Hepatocyte (in vitro differentiated cells): ENCODE results near the gene ZNF350. TPM values are rescaled to one million over a fixed set of nuclear protein-coding genes. Genes with fewer than 3 reads are reported as not detected.

Experiments
- DNase-seq: peaks from one replicate; pipeline ENCODE4 v3.0.0-alpha.2; 2016; ENCODE audit warnings: low spot score
- H2AFZ ChIP-seq: fragments of 200-600 bp; sonication (generic); 2 replicates; pipeline ENCODE4 v1.6.0; 2016; ENCODE audit warnings: antibody characterized with exemption, mild to moderate bottlenecking
- H3K27ac ChIP-seq: fragments of 200-600 bp; sonication (generic); 2 replicates; pipeline ENCODE4 v1.5.1; 2016; ENCODE audit warnings: mild to moderate bottlenecking
- H3K27me3 ChIP-seq: fragments of 200-600 bp; sonication (generic); 2 replicates; pipeline ENCODE4 v1.6.1; 2016
- H3K36me3 ChIP-seq: fragments of 200-600 bp; sonication (generic); replicated peaks from 2 replicates; pipeline ENCODE4 v1.5.1; 2016; ENCODE audit warnings: low read depth; ENCODE audit not compliant: insufficient read depth
- H3K4me1 ChIP-seq: fragments of 200-600 bp; sonication (generic); 2 replicates; pipeline ENCODE4 v1.5.1; 2016; ENCODE audit warnings: mild to moderate bottlenecking, moderate library complexity; ENCODE audit not compliant: insufficient read depth
- H3K4me2 ChIP-seq: fragments of 200-600 bp; sonication (generic); 2 replicates; pipeline ENCODE4 v1.6.0; 2016
- H3K4me3 ChIP-seq: fragments of 200-600 bp; sonication (generic); 2 replicates; pipeline ENCODE4 v1.5.1; 2016; ENCODE audit warnings: mild to moderate bottlenecking
- H3K79me2 ChIP-seq: fragments of 200-600 bp; sonication (generic); 2 replicates; pipeline ENCODE4 v1.6.0; 2017; ENCODE audit warnings: mild to moderate bottlenecking
- H3K9me2 ChIP-seq: fragments of 200-600 bp; sonication (generic); replicated peaks from 2 replicates; pipeline ENCODE4 v1.6.0; 2017; ENCODE audit warnings: mild to moderate bottlenecking; ENCODE audit not compliant: insufficient read depth
- H3K9me3 ChIP-seq: fragments of 200-600 bp; sonication (generic); 2 replicates; pipeline ENCODE4 v1.5.1; 2016; ENCODE audit warnings: low read depth, mild to moderate bottlenecking
- H4K20me1 ChIP-seq: fragments of 200-600 bp; sonication (generic); 2 replicates; pipeline ENCODE4 v1.6.0; 2016; ENCODE audit warnings: mild to moderate bottlenecking; ENCODE audit not compliant: insufficient read depth, poor library complexity, severe bottlenecking
- EZH2 ChIP-seq: fragments of 200-600 bp; sonication (generic); IDR thresholded peaks from 2 replicates; pipeline ENCODE4 v1.6.1; 2016; ENCODE audit warnings: antibody characterized with exemption, mild to moderate bottlenecking, borderline replicate concordance
- EZH2phosphoT487 ChIP-seq: fragments of 200-600 bp; sonication (generic); IDR thresholded peaks from one replicate; pipeline ENCODE4 v1.6.1; 2018; ENCODE audit warnings: antibody characterized with exemption, mild to moderate bottlenecking, low read depth, moderate library complexity; ENCODE audit not compliant: unreplicated experiment, severe bottlenecking
- WGBS: methylation state at CpG from one replicate; pipeline ENCODE4 v1.1.6; 2016; ENCODE audit warnings: low lambda C conversion rate; ENCODE audit errors: missing lambda C conversion rate; 5-methylcytosine and 5-hydroxymethylcytosine counted together
- polyA plus RNA-seq: library from polyadenylated mRNA; unstranded; fragments of >200 nt; fragmentation: Nextera tagmentation; extraction: Ambion mirVana; gene quantifications from 2 replicates; pipeline ENCODE4 v1.2.1, GENCODE V29; 2016
- total RNA-seq: library from RNA; depleted of rRNA; stranded (reverse); fragments of >200 nt; gene quantifications from 2 replicates; pipeline ENCODE4 v1.2.3, GENCODE V29; 2014
- TF ChIP-seq, protein P1 (sequence below): fragments of 200-600 bp; sonication (generic); IDR thresholded peaks from 2 replicates; pipeline ENCODE4 v1.5.1; 2016; ENCODE audit warnings: antibody characterized with exemption, mild to moderate bottlenecking; ENCODE audit not compliant: poor library complexity

Gene ZNF350
- total and polyA plus RNA-seq, 2 experiments from 2014 or later: 4.3 to 5.0 TPM

- Histone ChIP-seq H3K36me3 (peaks cover 44% of the 10 kb centered on the region), H2AFZ (no peak overlapping the region), H3K79me2 (no peaks in the 10 kb centered on the region), H3K4me3 (no peak overlapping the region), H3K4me1 (no peaks in the 10 kb centered on the region), H3K27ac (no peak overlapping the region), H4K20me1 (no peaks in the 10 kb centered on the region), H3K9me3 (peaks cover 69% of the 10 kb centered on the region), H3K27me3 (no peaks in the 10 kb centered on the region), H3K9me2 (no peaks in the 10 kb centered on the region), H3K4me2 (no peak overlapping the region)
- TF ChIP-seq, protein P1, sequence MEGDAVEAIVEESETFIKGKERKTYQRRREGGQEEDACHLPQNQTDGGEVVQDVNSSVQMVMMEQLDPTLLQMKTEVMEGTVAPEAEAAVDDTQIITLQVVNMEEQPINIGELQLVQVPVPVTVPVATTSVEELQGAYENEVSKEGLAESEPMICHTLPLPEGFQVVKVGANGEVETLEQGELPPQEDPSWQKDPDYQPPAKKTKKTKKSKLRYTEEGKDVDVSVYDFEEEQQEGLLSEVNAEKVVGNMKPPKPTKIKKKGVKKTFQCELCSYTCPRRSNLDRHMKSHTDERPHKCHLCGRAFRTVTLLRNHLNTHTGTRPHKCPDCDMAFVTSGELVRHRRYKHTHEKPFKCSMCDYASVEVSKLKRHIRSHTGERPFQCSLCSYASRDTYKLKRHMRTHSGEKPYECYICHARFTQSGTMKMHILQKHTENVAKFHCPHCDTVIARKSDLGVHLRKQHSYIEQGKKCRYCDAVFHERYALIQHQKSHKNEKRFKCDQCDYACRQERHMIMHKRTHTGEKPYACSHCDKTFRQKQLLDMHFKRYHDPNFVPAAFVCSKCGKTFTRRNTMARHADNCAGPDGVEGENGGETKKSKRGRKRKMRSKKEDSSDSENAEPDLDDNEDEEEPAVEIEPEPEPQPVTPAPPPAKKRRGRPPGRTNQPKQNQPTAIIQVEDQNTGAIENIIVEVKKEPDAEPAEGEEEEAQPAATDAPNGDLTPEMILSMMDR: no peak
- TF ChIP-seq EZH2 (no peak), EZH2phosphoT487 (no peak)
- no peak for DNase-seq
- over 99% methylated on average over 7 of the region's 7 CpGs for WGBS
Observed at GRCh38 chr19:51944798-51945552, 41.7 kb downstream of the ZNF350 start.

GRCh38 chr19:51938936-51939335, 47.7 kb downstream of the ZNF350 start:
- 97% methylated on average over 2 of the region's 2 CpGs for WGBS
- Histone ChIP-seq H3K36me3 (peaks cover 30% of the 10 kb centered on the region), H3K9me2 (no peaks in the 10 kb centered on the region), H2AFZ (no peak overlapping the region), H3K4me2 (no peak overlapping the region), H3K27ac (no peak overlapping the region), H3K9me3 (peaks cover 39% of the 10 kb centered on the region), H3K79me2 (no peaks in the 10 kb centered on the region), H3K4me3 (no peak overlapping the region), H3K27me3 (no peaks in the 10 kb centered on the region), H4K20me1 (no peaks in the 10 kb centered on the region), H3K4me1 (no peaks in the 10 kb centered on the region)
- no peak for DNase-seq
- TF ChIP-seq EZH2: no peak
- TF ChIP-seq, protein P1: no peak
- no peak for TF ChIP-seq EZH2phosphoT487

- Histone ChIP-seq H3K9me3 (peaks cover 9% of the 10 kb centered on the region), H3K4me3 (no peak overlapping the region), H2AFZ (no peak overlapping the region), H3K36me3 (peaks cover 12% of the 10 kb centered on the region), H3K79me2 (peaks cover 22% of the 10 kb centered on the region), H3K4me1 (peaks cover 5% of the 10 kb centered on the region), H3K9me2 (no peaks in the 10 kb centered on the region), H4K20me1 (no peaks in the 10 kb centered on the region), H3K27me3 (no peaks in the 10 kb centered on the region), H3K4me2 (no peak overlapping the region), H3K27ac (no peak overlapping the region)
- 90% methylated on average over 8 of the region's 8 CpGs for WGBS
- DNase-seq: no peak
- TF ChIP-seq, protein P1: no peak
- no peak for TF ChIP-seq EZH2
- no peak for TF ChIP-seq EZH2phosphoT487
Observed at GRCh38 chr19:51931921-51932320, 54.7 kb downstream of the ZNF350 start.
